ENCODE results near the gene ZNF385C. TPM values are rescaled to one million over a fixed set of nuclear protein-coding genes. Genes with fewer than 3 reads are reported as not detected.
A peak's percentile ranks its signal among the peaks of the same experiment; 100 is the strongest.

Gene ZNF385C
- total RNA-seq, 1 donor from 2014 or later = 0.16 TPM

GRCh38 chr17:42107597-42108576 lies 9.6 kb upstream of the ZNF385C start:
- H3K4me1 Mint-ChIP-seq = peaks cover 37% of the 10 kb centered on the region
- intact Hi-C loops (cut with micrococcal nuclease) = no loop called here

GRCh38 chr17:42107124-42107523 lies 8.9 kb upstream of the ZNF385C start:
- Mint-ChIP-seq H3K27ac (no peak overlapping the region), H3K27me3 (no peaks in the 10 kb centered on the region), H3K36me3 (ENCODE audit: low read depth) (peaks cover 45% of the 10 kb centered on the region), H3K4me3 (no peak overlapping the region), H3K9me3 (no peaks in the 10 kb centered on the region), H3K4me1 (peaks cover 33% of the 10 kb centered on the region)
- intact Hi-C loops (cut with micrococcal nuclease) = no loop called here
- no peak for DNase-seq

More at GRCh38 chr17:42107597-42108576, 9.6 kb upstream of the ZNF385C start:
- H3K9me3 Mint-ChIP-seq = no peaks in the 10 kb centered on the region
- DNase-seq = peak; percentile 98
- H3K27ac Mint-ChIP-seq = peak overlapping the region; percentile 58
- no peaks in the 10 kb centered on the region for H3K27me3 Mint-ChIP-seq
- H3K36me3 Mint-ChIP-seq (ENCODE audit: low read depth) = peaks cover 48% of the 10 kb centered on the region
- H3K4me3 Mint-ChIP-seq = peak overlapping the region; percentile 67

- H3K27me3 Mint-ChIP-seq = no peaks in the 10 kb centered on the region
- H3K36me3 Mint-ChIP-seq (ENCODE audit: low read depth) = peaks cover 45% of the 10 kb centered on the region
- DNase-seq = no peak
- H3K27ac Mint-ChIP-seq = no peak overlapping the region
- H3K4me3 Mint-ChIP-seq = no peak overlapping the region
- H3K4me1 Mint-ChIP-seq = peaks cover 26% of the 10 kb centered on the region
- H3K9me3 Mint-ChIP-seq = no peaks in the 10 kb centered on the region
- intact Hi-C loops (cut with micrococcal nuclease) = no loop called here
These were observed 7.7 kb upstream of the ZNF385C start for GRCh38 chr17:42106009-42106408.

GRCh38 chr17:42104264-42104663 lies 6.0 kb upstream of the ZNF385C start:
- no peak for DNase-seq
- Mint-ChIP-seq H3K27ac (peak overlapping the region; percentile 53), H3K4me3 (no peak overlapping the region), H3K4me1 (peaks cover 16% of the 10 kb centered on the region), H3K27me3 (no peaks in the 10 kb centered on the region), H3K36me3 (ENCODE audit: low read depth) (peaks cover 38% of the 10 kb centered on the region), H3K9me3 (no peaks in the 10 kb centered on the region)
- intact Hi-C loops (cut with micrococcal nuclease) = no loop called here

GRCh38 chr17:42103221-42103954 lies 5.1 kb upstream of the ZNF385C start:
- Mint-ChIP-seq H3K9me3 (no peaks in the 10 kb centered on the region), H3K27ac (no peak overlapping the region), H3K4me1 (peaks cover 11% of the 10 kb centered on the region), H3K27me3 (peaks cover 2% of the 10 kb centered on the region), H3K36me3 (ENCODE audit: low read depth) (peaks cover 31% of the 10 kb centered on the region), H3K4me3 (no peak overlapping the region)
- intact Hi-C loops (cut with micrococcal nuclease) = no loop called here
- no peak for DNase-seq

- peaks cover 7% of the 10 kb centered on the region for H3K4me1 Mint-ChIP-seq
- no peak overlapping the region for H3K4me3 Mint-ChIP-seq
- H3K9me3 Mint-ChIP-seq = no peaks in the 10 kb centered on the region
- intact Hi-C loops (cut with micrococcal nuclease) = loop anchor here (2.0 kb wide), 2 partner anchors 35 to 139 kb away; no protein-coding TSS in a partner anchor
- peaks cover 16% of the 10 kb centered on the region for H3K27me3 Mint-ChIP-seq
- DNase-seq = peak; percentile 91
- H3K36me3 Mint-ChIP-seq (ENCODE audit: low read depth) = peaks cover 21% of the 10 kb centered on the region
- no peak overlapping the region for H3K27ac Mint-ChIP-seq
These were observed 3.4 kb upstream of the ZNF385C start for GRCh38 chr17:42101513-42102292.

- intact Hi-C loops (cut with micrococcal nuclease) = loop anchor here (5.0 kb wide), 1 partner anchor 72 kb away; no protein-coding TSS in a partner anchor
- H3K27ac Mint-ChIP-seq = no peak overlapping the region
- H3K9me3 Mint-ChIP-seq = no peaks in the 10 kb centered on the region
- no peak for DNase-seq
- peaks cover 21% of the 10 kb centered on the region for H3K27me3 Mint-ChIP-seq
- peaks cover 5% of the 10 kb centered on the region for H3K4me1 Mint-ChIP-seq
- peaks cover 5% of the 10 kb centered on the region for H3K36me3 Mint-ChIP-seq (ENCODE audit: low read depth)
- H3K4me3 Mint-ChIP-seq = no peak overlapping the region
These were observed 592 bp upstream of the ZNF385C start for GRCh38 chr17:42098730-42099399.

- Mint-ChIP-seq H3K27me3 (peaks cover 23% of the 10 kb centered on the region), H3K27ac (no peak overlapping the region), H3K4me3 (no peak overlapping the region), H3K4me1 (peaks cover 5% of the 10 kb centered on the region), H3K9me3 (no peaks in the 10 kb centered on the region), H3K36me3 (ENCODE audit: low read depth) (peaks cover 5% of the 10 kb centered on the region)
- intact Hi-C loops (cut with micrococcal nuclease) = loop anchor here (5.0 kb wide), 1 partner anchor 69 kb away; no protein-coding TSS in a partner anchor
- no peak for DNase-seq
These were observed 1.7 kb downstream of the ZNF385C start for GRCh38 chr17:42096360-42097111.

- no peak for DNase-seq
- Mint-ChIP-seq H3K4me3 (no peak overlapping the region), H3K27ac (no peak overlapping the region), H3K4me1 (peaks cover 5% of the 10 kb centered on the region), H3K27me3 (peaks cover 33% of the 10 kb centered on the region), H3K9me3 (no peaks in the 10 kb centered on the region), H3K36me3 (ENCODE audit: low read depth) (no peaks in the 10 kb centered on the region)
- intact Hi-C loops (cut with micrococcal nuclease) = loop anchor here (5.0 kb wide), 1 partner anchor 67 kb away; no protein-coding TSS in a partner anchor
These were observed 3.8 kb downstream of the ZNF385C start for GRCh38 chr17:42094375-42095069.

GRCh38 chr17:42092939-42093338 lies 5.3 kb downstream of the ZNF385C start:
- Mint-ChIP-seq H3K27ac (no peak overlapping the region), H3K36me3 (ENCODE audit: low read depth) (no peaks in the 10 kb centered on the region), H3K4me3 (no peak overlapping the region), H3K27me3 (peaks cover 35% of the 10 kb centered on the region), H3K4me1 (peaks cover 4% of the 10 kb centered on the region), H3K9me3 (no peaks in the 10 kb centered on the region)
- DNase-seq = no peak
- intact Hi-C loops (cut with micrococcal nuclease) = no loop called here

- H3K4me1 Mint-ChIP-seq = no peaks in the 10 kb centered on the region
- H3K4me3 Mint-ChIP-seq = no peak overlapping the region
- H3K36me3 Mint-ChIP-seq (ENCODE audit: low read depth) = no peaks in the 10 kb centered on the region
- intact Hi-C loops (cut with micrococcal nuclease) = no loop called here
- H3K9me3 Mint-ChIP-seq = no peaks in the 10 kb centered on the region
- no peak for DNase-seq
- peaks cover 22% of the 10 kb centered on the region for H3K27me3 Mint-ChIP-seq
- no peak overlapping the region for H3K27ac Mint-ChIP-seq
These were observed 7.1 kb downstream of the ZNF385C start for GRCh38 chr17:42090964-42091790.

Data from activated CD4-positive, alpha-beta T cell treated with anti-CD3 and anti-CD28 coated beads, Interleukin-2, amount 10 ng/mL, durations not matched to agents 24 days and 14 days (primary cell).